Amygdala (tissue), 56 donors: ENCODE data around the gene COMMD10.

ENCODE experiments used
- DNase-seq, 56 donors: peaks; one replicate each; lab custom pipeline; 2025; lab: John Stamatoyannopoulos, UW

COMMD10 gene

DNA sequence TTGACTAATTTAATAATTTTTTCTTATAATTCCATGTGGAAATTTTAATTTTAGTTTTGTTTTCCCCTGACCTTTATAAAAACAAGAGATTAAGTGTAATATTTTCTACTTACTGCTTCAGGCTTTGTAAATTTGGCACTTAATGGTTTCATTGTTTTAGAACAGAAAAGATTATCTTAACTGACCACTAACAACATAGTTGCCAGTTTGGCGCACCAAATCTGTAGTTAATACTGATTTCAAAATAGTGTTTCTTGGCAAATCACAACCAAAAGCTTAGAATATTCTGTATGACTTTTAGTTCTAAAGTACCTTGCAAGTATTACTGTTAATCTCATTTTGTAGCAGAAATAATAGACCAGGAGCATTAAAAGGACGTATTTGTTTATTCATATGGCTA is 124.3 kb downstream of the COMMD10 start:
- DNase-seq: no peak

DNA sequence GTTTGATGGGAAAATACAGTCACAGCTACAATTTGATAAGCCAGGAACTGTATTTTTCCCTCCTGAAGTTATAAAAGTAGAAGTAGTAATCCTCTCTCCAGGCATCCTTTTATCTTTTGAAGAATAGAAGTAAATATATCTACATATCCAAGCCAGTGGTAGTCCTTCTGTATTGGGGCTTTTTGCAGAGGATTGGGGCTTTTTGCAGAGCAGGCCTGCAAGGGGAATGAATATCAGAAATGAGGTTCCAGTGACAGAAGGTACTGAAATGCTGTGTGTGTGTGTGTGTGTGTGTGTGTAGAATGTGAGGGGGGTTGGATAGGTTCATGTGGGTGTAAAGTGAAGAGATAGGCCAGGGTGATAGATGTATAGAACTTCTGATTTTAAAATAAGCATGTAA is 127.4 kb downstream of the COMMD10 start:
- no peak for DNase-seq

DNA sequence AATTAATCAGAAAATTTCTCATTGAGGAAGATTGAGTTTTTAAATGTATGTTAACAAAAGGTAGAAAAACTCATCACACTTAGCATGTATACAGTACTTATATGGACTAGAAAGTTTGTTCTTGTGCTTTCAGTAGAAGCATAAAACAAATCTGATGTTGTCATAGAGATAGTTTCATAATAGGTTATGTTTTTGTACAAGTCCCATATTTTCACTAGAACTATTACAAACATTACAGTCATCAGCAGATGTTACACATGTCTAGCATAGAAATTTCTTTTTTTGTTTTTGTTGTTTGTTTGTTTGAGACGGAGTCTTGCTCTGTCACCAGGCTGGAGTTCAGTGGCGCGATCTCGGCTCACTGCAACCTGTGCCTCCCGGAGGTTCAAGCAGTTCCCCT is 131.4 kb downstream of the COMMD10 start:
- DNase-seq: no peak

DNA sequence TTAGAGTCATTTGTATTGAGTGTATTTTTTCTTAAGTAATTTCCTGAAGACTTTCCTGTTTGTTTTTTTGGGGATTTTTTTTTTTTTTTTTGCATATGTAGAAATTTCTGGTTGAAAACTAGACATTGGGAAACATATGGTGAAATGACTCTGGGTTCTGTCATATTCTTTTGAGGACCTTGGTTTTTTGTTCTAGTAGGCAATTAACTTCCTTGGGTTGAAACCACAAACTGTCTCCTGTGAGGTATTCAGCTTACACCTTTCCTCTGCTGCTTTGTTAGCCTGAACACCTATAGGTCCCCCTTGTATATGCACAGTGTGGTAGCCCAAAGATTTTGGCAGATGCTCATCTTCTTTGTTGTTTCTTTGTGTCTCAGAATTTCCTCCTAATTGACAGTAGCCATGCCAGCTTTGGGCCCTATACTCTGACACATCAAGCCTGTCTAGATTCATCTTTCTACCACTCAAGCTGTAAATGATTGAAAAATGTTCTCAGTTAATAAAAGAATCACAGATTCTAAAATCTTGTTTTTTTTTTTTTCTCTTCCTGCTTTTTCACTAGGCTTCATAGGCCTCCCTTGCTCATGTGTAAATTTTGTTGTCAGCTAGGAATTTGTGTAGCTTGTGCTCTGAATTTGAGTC is 140.6 kb downstream of the COMMD10 start:
- no peak for DNase-seq

DNA sequence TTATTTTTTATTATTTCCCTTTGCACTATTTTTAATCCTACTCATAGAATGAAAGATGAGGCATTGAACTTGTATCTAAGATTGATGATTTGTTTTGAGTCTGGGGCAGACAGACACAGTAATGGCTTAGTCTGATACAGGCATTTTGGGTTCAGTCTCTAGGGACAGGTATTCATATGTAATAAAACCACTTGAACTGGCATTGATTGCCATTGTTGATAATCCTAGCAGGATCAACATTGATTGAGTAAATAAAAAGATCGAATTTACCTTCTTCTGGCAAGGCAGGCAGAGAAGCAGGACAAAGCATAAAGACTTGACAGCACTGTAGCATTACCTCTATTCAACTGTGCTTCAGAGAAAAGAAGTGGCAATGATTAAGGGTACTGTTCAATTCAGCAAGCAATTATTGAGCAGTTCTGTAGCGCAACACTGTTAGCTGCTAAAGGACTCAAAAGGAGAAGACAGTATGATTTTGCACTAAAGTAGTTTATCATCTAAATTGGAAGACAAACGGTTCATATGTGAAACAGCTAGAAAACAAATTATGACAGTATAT is 144.4 kb downstream of the COMMD10 start:
- no peak for DNase-seq

DNA sequence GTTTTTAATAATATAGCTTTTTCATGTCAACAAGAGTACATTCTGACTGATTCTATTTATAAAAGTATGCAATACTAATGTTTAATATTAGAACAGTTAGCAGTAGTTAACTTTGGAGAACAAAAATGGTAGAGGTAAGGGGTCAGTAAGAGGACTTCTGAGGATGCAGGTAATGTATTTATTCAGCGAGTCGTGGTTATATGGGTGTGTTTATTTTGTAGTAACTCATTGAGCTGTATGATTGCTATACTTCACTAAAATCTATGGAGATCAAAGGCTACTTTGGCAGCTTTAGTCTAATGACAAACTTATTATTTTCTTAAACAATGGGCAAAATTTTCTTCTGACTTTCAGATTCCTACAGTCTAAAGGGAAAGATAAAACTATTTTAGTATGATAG is 146.5 kb downstream of the COMMD10 start:
- DNase-seq: no peak

DNA sequence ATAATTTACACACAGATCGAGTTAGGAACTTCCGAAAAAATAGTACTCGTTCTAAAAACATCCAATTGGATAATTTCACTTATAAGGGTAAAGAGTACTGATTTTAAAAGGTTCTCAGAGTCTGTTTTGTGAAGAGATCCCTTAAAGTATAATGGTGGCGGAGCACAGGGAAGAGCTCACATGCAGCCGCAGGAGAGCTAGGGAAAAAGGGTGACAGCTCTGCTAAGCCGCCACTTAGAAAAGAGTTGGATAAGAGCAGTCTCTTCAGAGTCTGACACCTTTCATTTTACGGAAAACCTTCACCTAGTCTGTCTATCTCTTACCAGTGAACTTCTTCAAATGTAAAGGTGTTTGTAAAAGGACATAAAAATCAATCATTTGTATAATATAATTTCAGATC is 149.9 kb downstream of the COMMD10 start:
- DNase-seq: no peak

DNA sequence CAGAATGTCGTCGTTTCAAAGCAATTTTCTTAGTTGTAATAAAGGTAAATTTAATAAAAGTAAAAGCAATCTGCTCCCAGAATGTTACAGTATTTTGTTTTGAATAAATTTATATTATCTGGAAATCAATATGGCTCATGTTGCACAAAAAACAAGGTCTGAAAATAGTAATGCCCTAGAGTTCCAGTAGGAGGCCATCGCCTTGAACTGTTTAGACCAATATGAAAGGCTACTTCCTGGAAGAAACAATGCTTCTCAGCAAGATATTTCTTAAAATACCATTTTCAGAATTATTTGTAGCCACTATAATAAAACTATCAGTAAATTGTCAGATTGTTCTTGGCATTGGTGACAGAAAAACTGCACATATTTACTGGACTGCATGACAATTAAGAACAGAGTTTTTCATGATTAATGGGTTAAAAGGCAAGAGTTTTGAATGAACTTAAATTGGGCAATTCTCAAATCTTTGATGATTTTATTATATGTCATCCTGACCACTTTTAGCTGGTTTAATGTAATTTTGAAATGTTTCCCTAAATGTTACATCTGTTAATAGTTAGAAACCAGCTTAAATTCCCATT is 153.2 kb downstream of the COMMD10 start:
- no peak for DNase-seq

DNA sequence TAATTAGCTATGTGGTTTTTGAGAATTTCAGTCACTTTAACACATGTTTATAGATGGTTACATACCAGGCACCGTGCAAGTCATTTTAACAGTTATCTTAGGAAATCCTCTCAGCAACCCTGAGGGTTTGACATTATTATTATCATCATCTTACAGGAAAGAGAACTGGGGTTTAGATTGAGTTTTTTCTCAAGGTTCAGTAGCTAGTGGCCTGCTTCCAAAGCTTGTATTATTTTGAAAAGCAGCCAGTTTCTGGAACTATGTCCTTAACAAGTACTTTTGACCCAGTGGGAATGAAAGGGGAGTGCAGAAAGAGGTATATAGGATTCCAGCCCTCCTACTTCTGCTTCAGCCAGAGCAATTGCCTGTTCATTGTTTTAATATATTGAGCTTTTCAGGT is 157.5 kb downstream of the COMMD10 start:
- DNase-seq: no peak

DNA sequence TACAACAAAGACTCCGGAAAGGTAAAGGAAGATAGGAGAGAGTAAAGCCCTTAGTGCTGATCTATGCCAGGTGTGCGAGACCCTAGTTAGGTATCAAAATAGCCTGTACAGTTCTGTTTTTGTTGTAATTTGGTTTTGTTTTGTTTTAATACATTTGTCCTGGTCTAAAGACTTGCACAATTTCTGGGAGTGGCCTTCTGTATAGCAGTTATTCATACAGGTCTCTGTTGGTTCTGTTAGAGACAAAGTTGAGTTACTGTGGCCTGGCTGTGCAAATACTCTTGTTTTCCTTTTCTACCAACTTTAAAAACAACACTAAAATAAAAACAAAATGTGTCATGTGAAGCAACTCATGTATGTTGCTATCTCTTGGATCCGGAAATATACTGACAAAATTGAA is 163.6 kb downstream of the COMMD10 start:
- no peak for DNase-seq

DNA sequence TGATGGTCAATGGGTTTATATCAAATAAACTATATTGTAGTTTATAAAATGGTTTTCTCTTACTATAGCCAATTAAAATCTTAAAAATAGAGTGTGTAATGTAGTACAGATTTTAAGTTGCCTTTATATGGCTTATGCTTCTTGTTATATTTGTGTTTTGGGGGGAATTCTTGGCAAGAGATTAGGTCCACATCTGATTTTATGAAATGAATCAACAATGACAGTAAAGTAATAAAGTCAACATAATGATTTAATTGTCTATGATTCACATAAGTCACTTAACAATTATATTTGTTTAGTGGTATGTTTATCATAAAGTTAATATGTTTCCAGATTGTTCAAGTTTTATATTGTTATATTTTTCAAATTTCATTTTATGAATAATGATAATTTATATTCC is 164.8 kb downstream of the COMMD10 start:
- DNase-seq: no peak

DNA sequence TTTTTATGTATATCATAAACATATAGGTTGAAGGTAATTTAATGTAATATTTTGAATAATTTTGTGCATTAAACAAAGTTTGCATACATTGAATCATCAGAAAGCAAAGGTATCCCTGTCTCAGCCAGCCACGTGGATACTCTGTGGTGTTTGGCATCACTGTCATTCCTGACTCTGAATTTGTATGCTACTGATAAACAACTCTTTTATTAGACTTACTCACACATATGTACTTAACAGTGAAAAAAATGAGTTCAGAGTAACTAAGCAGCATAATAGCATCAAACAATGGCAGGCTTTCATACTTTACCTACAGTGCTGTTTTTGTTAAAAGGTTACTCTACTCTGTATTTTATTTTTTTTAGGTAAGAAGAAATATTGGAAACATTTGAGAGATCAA is 171.9 kb downstream of the COMMD10 start:
- no peak for DNase-seq

DNA sequence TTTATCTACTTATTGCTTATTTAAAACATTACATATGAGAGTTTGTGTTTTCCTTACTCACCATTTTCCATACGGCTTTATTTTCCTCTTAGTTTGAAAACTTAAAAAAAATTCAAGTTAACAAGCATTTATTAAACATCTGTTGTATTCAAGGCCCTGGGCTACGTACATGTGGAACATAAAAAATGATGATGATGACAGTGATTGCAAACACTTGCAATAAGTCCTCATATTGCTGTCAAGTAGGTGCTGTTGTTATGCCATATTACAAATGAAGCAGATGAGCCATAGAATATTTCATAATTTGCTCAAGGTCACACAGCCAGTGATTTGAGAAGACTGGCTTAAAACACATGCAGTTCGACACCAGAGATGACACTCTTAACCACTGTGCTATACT is 180.6 kb downstream of the COMMD10 start:
- DNase-seq: no peak

DNA sequence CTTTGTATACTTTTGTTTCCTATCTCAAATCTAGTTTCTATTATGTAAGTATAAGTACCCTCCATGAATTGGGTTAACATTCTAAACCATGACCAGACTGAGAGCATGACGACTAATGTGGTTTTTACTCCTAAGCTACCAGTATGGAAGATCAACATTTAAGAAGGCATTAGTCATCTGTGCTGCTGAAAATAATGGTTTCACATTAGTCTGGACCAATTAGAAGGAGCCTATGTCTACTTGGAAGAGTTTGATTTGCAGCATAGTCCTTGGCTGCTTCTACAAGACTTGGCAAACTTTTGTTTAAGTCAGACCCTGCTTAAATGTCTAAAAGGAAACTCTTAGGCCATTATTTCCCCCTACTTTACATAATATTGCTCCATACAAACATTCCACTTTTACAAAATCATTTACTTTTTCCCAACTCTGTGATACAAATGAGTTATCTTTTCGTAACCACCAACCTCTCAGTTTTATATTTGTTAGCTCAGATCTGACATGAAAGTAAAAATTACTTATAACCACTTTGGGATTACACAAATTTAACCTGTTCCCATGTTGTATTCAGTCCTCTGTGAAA is 186.7 kb downstream of the COMMD10 start:
- no peak for DNase-seq

DNA sequence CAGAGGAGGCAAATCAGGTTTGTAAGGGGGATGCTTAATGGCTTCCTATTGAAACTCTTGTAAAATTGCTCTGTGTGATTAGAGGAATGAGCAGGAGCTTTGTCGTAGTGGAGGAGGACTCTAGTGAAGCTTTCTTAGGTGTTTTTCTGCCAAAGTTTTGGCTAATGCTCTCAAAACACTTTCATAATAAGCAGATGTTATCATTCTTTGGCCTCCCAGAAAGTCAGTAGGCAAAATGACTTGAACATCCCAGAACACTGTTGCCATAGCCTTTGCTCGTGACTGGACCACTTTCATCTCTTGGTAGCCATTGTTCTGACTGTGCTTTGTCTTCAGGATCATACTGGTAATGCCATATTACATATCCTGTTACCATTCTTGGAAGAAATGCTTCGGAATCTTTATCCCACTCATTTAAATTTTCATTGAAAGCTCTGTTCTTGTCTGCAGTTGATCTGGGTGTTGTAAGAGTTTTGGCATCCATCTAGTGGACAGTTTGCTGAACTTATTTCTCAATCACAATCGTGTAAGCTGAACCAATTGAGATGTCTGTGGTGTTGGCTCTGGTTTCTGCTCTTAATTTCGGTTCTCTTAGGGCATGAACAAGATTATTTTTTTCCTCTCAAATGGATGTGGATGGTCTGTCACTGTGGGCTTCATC is 187.6 kb downstream of the COMMD10 start:
- no peak for DNase-seq

DNA sequence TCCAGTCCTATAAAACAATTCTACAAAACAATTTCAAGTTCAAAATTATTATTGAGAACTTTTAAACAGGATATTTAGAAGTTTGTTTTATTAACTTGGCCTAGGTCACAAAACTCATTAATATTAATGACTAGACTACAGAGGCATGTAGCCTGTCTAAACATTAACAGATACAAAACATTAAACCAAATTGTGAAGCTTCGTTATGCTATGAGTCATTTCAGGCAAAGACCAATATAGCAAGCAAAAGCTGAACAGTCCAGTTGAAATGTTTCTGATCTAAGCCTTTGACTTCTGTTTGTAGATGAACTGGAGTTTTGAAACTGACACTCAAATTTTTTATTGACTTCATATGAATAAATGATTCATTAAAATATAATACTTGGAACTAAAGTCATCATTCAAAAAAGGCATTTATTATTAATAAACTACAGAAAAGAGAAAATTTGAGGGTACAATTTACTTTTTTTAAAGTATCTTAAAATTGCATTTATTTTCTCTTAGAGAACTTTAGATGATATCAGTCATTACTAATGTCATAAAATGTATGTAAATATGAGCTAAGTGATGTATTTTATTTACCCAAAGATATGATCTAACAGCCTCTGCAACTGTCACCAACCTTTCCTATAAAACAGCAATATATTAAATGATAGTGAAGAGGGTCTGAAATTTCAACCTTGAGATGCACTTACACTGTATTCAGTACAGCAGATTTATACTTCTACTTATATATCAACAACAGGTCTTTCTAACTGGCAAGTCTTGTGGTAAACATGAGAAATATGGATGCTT is 188.8 kb downstream of the COMMD10 start:
- no peak for DNase-seq

DNA sequence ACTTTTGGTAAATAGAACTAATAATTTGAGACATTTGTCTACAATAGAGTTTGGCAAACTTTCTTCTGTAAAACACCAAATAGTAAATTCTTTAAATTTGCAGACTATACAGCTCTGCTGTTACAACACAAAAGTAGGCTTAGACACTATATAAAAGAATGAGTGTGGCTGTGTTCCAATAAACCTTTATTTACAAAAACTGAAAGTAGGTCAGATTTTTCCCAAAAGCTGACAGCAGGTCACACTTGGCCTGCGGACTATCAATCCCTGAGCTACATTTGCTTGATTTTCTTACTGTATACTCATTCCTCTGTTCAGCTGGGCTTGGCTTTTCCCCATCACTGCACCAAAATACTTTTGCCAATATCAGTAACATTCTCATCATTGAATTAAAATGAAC is 189.4 kb downstream of the COMMD10 start:
- no peak for DNase-seq

DNA sequence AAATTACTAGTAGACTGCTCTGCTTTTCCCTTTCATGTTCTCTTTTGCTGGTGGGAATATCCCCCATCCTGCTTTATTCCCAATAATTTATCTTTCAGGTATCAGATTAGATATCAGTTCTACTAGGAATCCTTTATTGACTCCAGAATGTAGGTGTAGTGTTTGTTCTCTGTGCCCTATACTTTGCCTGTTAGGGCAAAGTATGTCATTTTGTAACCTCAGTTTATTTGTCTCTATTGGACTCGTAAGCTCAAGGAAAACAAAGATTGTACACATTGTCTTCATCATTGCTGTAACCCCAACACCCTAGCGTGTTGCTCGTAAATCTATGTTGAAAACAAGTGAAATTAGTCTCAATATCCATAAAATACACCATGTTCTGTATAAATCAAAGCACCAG is 190.5 kb downstream of the COMMD10 start:
- no peak for DNase-seq

DNA sequence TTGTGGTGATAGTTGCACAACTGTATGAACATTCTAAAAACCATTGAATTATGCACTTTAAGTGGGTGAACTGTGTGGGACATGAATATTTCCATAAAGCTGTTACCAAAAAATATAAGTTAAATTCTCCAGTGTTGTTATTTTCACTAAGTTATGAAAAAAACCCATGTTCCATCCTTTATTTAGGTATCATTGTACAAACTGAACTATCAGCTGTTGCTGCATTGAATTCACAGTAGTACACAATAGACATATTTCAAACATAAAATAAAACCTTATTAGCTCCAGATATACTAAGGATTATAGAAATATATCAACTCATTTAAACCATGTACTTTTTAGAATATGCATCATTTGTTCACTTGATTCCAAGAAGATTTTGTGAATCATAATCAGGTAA is 192.1 kb downstream of the COMMD10 start:
- DNase-seq: no peak

DNA sequence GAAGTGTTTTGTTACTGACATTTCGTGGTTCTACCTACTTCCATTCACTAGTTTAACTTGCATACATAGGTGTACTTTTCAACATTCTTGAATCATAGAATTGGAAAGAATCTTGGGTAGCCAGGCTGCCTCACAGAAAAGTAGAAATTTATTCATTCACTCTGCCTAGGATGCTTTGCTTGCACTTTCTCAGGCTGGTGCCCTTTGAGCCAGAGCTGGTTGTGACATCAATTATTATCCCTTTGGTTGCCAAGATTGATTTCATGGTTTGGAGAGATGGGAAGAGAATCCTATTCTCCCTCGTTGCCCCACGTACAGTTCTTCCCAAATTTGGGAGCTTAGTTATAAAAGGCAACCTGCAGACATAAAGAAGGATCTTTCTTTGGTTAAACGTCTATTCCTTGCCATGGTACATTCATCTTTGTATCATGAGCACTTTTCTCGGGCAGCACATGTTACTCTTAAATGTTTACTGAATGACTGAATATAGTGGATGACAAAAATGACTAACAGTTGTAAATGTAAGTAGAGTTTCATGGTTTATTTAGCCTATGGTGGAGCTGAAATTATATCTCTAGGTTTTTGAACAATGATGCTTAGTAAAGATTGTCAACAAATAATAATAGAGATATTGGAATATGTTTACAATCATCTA is 195.5 kb downstream of the COMMD10 start:
- no peak for DNase-seq
